OCI-LY3 (cell line): Measurements from ENCODE around the gene KRT6A.

Source experiments
- H2AFZ ChIP-seq: fragments of 200-600, 300-600 bp; shearing (Covaris generic); 2 replicates; pipeline ENCODE4 v1.6.0; 2014; ENCODE audit warnings: antibody characterized with exemption, low read depth, low read length
- H3K27ac ChIP-seq: fragments of 200-600, 300-600 bp; sonication (generic); 2 replicates; pipeline ENCODE4 v1.5.1; 2014; ENCODE audit warnings: mild to moderate bottlenecking, low read length, moderate library complexity, mixed read lengths
- H3K27me3 ChIP-seq: fragments of 200-600, 300-600 bp; sonication (generic); 2 replicates; pipeline ENCODE4 v1.6.1; 2014; ENCODE audit warnings: low read depth, low read length, mixed read lengths
- H3K36me3 ChIP-seq: fragments of 200-600, 300-600 bp; sonication (generic); replicated peaks from 2 replicates; pipeline ENCODE3; 2014; ENCODE audit warnings: low read depth, low read length, mixed read lengths
- H3K4me1 ChIP-seq: fragments of 300-600, 200-600 bp; sonication (generic); 2 replicates; pipeline ENCODE4 v1.6.1; 2014; ENCODE audit warnings: low read length, mixed read lengths
- H3K4me2 ChIP-seq: fragments of 200-600, 300-600 bp; sonication (generic); 2 replicates; pipeline ENCODE4 v1.6.1; 2014; ENCODE audit warnings: low read length, mixed read lengths
- H3K4me3 ChIP-seq: fragments of 300-600, 200-600 bp; sonication (generic); 2 replicates; pipeline ENCODE4 v1.5.1; 2014; ENCODE audit warnings: antibody characterized with exemption, mild to moderate bottlenecking, low read length, moderate library complexity
- H3K79me2 ChIP-seq: fragments of 300-600, 200-600 bp; shearing (Covaris generic); 2 replicates; pipeline ENCODE4 v1.6.1; 2014; ENCODE audit warnings: mild to moderate bottlenecking, low read length, mixed read lengths
- H3K9ac ChIP-seq: fragments of 300-600, 200-600 bp; shearing (Covaris generic); 2 replicates; pipeline ENCODE4 v1.6.0; 2014; ENCODE audit warnings: mild to moderate bottlenecking, low read length, moderate library complexity
- H3K9me3 ChIP-seq: fragments of 200-600, 300-600 bp; shearing (Covaris generic); 2 replicates; pipeline ENCODE4 v1.6.1; 2014; ENCODE audit warnings: low read length, mixed read lengths; ENCODE audit not compliant: insufficient read depth
- H4K20me1 ChIP-seq: fragments of 200-600, 300-600 bp; sonication (generic); 2 replicates; pipeline ENCODE4 v1.6.1; 2016; ENCODE audit warnings: low read length, mixed read lengths; ENCODE audit not compliant: insufficient read depth
- CTCF ChIP-seq: fragments of 200-600, 300-600 bp; sonication (generic); IDR thresholded peaks from 2 replicates; pipeline ENCODE4 v1.5.1; 2014; ENCODE audit warnings: antibody characterized with exemption, low read length, low read depth
- EZH2phosphoT487 ChIP-seq: fragments of 200-600 bp; shearing (Covaris generic); IDR thresholded peaks from 2 replicates; pipeline ENCODE4 v1.6.1; 2018; ENCODE audit warnings: antibody characterized with exemption, mixed run types, low read depth

The KRT6A gene

GRCh38 chr12:52524898-52525591 is 32.0 kb upstream of the KRT6A start:
- Histone ChIP-seq H2AFZ (no peak overlapping the region), H3K4me3 (peak overlapping the region; percentile 39), H3K4me2 (peak overlapping the region; percentile 64), H3K27ac (peak overlapping the region; percentile 65), H3K9me3 (no peaks in the 10 kb centered on the region), H3K4me1 (peaks cover 70% of the 10 kb centered on the region), H4K20me1 (no peaks in the 10 kb centered on the region), H3K36me3 (no peaks in the 10 kb centered on the region), H3K27me3 (peaks cover 1% of the 10 kb centered on the region; the same call in 1 of the 2 replicates), H3K79me2 (no peaks in the 10 kb centered on the region), H3K9ac (peak overlapping the region; percentile 32)
- no peak for TF ChIP-seq CTCF

GRCh38 chr12:52524241-52524897 is 31.3 kb upstream of the KRT6A start:
- TF ChIP-seq EZH2phosphoT487 (no peak), CTCF (no peak)
- Histone ChIP-seq H3K27ac (peak overlapping the region; percentile 65), H2AFZ (no peak overlapping the region), H3K27me3 (peaks cover 3% of the 10 kb centered on the region; the same call in 1 of the 2 replicates), H3K36me3 (no peaks in the 10 kb centered on the region), H3K9me3 (no peaks in the 10 kb centered on the region), H4K20me1 (no peaks in the 10 kb centered on the region), H3K4me2 (peak overlapping the region; percentile 64), H3K9ac (no peak overlapping the region), H3K4me1 (peaks cover 73% of the 10 kb centered on the region), H3K4me3 (0 out of 2 replicates have a peak overlapping the region, but pooled peaks have one; percentile 6), H3K79me2 (no peaks in the 10 kb centered on the region)

GRCh38 chr12:52523824-52524223 is 30.8 kb upstream of the KRT6A start:
- TF ChIP-seq CTCF (no peak), EZH2phosphoT487 (no peak)

GRCh38 chr12:52522346-52523011 is 29.4 kb upstream of the KRT6A start:
- no peak overlapping the region for H2AFZ ChIP-seq
- no peak for TF ChIP-seq CTCF
- no peak for TF ChIP-seq EZH2phosphoT487
- peak overlapping the region; percentile 63; the same call in 1 of the 2 replicates for H3K27ac ChIP-seq
- H3K79me2 ChIP-seq = no peaks in the 10 kb centered on the region
- peaks cover 3% of the 10 kb centered on the region; the same call in 1 of the 2 replicates for H3K27me3 ChIP-seq
- H3K4me1 ChIP-seq = peaks cover 73% of the 10 kb centered on the region
- no peaks in the 10 kb centered on the region for H3K36me3 ChIP-seq
- H3K9me3 ChIP-seq = no peaks in the 10 kb centered on the region
- H3K4me2 ChIP-seq = peak overlapping the region; percentile 67
- H3K4me3 ChIP-seq = peak overlapping the region; percentile 72
- H4K20me1 ChIP-seq = no peaks in the 10 kb centered on the region
- peak overlapping the region; percentile 16 for H3K9ac ChIP-seq

More at GRCh38 chr12:52523824-52524223, 30.8 kb upstream of the KRT6A start:
- peak overlapping the region; percentile 64; the same call in 1 of the 2 replicates for H3K4me2 ChIP-seq
- no peak overlapping the region for H2AFZ ChIP-seq
- H3K4me1 ChIP-seq = peaks cover 73% of the 10 kb centered on the region
- no peak overlapping the region for H3K9ac ChIP-seq
- no peaks in the 10 kb centered on the region for H3K36me3 ChIP-seq
- H3K79me2 ChIP-seq = no peaks in the 10 kb centered on the region
- H3K27me3 ChIP-seq = peaks cover 3% of the 10 kb centered on the region; the same call in 1 of the 2 replicates
- H3K9me3 ChIP-seq = no peaks in the 10 kb centered on the region
- no peaks in the 10 kb centered on the region for H4K20me1 ChIP-seq
- H3K27ac ChIP-seq = peak overlapping the region; percentile 65; the same call in 1 of the 2 replicates
- no peak overlapping the region for H3K4me3 ChIP-seq
